GM12801 (cell line): ENCODE data around the gene PGAP3.

Experiments
- TF ChIP-seq, protein P1 (sequence below): IDR thresholded peaks from one replicate; pipeline ENCODE4 v1.5.1; 2011; ENCODE audit warnings: control low read depth; ENCODE audit not compliant: insufficient read length; ENCODE audit errors: extremely low read depth

Gene PGAP3

DNA sequence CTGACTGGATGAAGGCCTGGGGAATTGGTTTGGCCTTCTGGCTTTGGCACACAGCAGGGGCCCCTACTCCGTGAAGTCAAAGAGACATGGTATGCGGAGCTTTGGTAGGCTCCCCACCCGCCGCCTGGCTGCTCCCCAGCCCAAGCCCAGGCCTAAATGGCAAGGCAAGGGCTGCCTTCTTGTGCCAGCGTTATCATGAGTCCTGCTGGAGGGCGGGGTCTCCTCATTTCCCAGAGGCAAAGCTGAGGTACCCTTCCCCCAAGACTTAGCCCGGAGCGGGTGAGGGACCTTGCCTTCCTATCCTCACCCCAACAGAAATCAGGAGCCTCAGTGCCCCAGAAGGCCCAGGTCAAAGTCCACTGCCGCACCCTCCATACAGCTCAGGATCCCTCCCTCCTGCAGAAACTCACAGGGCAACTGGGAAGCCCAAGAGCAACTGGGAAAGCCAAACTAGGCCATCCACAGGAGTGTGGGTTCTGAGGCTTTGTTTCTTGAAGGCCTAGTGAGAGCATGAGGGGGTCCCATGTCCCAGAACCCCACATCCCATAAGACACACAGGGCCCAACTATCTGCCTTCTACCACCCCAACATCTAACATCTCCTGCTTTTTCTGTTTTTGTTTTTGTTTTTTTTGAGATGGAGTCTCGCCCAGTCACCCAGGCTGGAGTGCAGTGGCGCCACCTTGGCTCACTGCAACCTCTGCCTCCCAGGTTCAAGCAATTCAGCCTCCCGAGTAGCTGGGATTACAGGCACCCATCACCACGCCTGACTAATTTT, 9.3 kb downstream of the PGAP3 start:
- TF ChIP-seq, protein P1, sequence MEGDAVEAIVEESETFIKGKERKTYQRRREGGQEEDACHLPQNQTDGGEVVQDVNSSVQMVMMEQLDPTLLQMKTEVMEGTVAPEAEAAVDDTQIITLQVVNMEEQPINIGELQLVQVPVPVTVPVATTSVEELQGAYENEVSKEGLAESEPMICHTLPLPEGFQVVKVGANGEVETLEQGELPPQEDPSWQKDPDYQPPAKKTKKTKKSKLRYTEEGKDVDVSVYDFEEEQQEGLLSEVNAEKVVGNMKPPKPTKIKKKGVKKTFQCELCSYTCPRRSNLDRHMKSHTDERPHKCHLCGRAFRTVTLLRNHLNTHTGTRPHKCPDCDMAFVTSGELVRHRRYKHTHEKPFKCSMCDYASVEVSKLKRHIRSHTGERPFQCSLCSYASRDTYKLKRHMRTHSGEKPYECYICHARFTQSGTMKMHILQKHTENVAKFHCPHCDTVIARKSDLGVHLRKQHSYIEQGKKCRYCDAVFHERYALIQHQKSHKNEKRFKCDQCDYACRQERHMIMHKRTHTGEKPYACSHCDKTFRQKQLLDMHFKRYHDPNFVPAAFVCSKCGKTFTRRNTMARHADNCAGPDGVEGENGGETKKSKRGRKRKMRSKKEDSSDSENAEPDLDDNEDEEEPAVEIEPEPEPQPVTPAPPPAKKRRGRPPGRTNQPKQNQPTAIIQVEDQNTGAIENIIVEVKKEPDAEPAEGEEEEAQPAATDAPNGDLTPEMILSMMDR: no peak

DNA sequence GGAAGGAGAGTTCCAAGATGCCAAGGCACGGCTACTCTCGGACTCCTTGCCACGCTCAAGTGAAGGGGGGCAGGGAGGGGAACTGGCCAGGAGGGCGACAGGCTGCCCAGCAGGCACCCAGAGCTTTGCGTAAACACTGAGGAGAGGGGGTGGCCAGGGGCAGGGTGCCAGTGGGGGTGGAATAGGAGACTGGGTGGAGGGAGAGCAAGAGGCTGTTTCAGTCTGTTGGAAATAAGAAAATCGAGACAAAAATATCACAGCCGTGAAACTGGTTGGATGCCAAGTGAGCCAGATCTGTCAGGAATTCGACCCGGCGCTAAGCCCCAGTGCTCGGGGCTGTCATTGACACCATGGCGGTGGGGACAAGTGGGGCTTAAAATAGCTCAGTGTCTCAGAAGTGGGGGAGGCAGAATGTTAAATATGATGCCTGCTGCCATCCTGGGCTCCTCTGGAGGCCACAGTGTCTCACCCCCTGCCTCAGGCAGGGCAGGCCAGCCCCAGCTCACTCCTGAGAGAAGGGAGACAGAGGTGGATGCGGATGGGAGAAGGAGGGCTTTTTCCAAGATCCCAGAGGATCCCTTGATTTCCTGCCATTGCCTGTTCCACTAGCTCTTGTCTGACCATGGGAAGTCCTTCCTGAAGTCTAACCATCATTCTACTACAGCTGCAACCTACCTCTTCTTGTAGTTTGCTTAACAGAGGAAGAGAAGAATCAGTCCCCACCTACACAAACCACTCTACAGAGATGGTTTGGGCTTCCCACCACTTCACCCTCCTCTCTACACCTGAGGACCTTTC, 10.1 kb downstream of the PGAP3 start:
- TF ChIP-seq, protein P1: no peak

DNA sequence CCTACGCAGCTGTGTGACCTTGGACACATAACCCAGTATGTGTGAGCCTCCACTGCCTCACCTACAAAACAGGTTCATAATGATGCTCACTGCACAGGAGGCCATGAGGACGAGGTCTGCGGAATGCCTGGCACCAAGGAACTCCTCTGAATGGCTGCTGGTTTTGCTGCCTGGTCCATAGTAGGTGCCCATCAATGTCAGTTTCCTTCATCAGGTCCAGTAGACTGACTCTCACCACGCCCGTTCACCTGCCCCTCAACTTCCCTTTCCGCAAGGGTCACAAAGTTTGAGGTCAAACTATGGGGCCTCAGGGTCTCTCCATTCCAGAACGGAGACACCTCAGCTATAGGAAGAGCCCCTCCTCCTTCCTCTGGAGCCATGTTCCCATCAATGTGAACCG, 10.8 kb downstream of the PGAP3 start:
- TF ChIP-seq, protein P1: no peak

DNA sequence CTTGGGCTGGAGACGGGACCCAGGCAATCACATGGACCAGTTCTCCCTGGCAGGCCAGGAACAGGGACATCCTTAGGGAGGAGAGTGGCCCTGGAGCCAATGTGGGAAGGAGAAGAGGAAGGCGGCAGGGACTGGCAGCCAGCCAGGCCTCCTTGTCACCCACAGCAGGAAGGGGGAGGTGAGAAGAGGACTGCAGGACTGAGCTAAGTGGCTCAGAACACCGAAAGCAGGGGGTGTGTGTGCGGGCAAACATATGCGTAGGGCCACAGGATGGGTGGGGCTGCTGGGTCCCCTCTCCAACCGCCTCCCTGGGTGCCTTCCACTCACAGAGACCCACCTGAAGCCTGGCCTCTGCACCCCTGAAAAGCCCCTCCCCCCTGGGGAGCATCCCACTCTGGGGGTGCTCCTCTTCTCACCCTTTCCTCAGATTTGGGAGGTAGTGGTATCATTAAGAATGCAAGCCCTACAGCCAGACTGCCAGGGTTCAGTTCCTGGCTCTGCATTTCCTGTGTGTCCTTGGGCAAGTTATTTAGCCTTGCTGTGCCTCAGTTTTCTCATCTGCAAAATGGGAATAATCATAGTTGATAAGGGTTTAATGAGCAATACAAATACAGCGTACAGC, 11.5 kb downstream of the PGAP3 start:
- TF ChIP-seq, protein P1: no peak

DNA sequence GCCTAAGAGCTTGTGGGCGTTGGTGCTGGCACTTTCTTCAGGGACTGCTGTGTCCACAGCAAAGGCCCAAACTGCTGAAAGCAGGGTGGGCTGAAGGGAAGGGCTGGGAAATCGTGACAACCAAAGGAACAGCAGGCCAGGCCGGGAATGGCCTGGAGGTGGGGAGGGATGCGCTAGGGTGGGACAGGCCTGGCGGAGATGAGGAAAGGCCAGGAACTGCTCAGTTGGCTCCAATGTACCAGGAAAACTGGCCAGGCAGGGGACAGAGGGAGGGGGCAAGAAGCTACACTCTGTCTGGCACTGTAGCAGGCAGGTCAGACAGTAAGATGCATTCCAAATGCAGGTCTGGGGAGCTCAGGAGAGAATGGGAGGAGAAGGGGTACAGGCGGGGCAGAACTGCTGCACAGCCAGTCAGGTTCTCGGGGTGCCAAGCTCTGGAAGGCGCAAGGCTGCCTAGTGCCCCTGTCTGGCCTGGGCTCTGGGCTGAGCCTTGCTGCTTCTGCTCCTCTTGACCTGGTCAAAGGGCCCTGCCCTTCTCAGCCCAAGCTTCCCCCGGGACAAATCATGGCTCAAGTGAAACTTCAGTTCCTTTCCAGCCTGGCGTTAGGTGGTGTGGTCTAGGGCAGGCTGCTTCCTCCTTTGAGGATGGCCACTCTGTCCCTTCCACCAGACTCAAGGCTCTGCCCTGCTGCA, 12.3 kb downstream of the PGAP3 start:
- TF ChIP-seq, protein P1: no peak

DNA sequence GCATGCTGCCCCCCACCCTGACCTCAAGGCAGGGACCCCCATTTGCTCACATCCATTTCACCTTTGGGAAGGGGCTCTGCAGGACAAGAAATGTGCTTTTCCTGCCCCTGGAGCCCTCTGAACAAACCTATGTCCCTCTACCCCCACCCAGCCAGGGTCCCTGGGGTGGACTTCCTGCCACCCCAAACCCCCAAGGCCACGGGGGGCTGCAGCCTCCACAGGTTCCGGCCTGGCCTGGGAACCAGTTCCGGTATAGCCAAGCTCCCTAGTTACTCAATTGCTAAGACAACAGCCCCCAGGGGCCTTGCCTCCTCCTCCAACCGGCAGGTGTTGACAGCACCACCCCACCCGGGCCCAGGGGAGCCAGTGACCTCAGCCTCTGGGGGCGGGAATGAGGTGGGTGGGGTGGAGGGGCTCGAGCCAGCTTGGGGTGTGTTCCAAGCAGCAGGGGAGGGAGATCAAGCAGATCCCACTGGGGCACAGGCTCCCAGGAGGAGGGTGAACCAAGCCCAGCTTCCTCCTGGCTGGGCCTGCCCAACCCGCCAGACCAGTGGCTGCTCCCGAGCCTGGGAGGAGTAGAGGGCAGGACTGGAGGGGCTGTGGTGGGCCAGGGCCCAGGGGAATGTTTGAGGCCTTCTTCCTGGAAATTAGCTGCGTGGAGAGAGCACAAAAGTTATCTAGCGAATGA, 13.0 kb downstream of the PGAP3 start:
- TF ChIP-seq, protein P1: no peak
